Neural cell (in vitro differentiated cells): ENCODE measurements around the gene CEP295NL.

Source experiments
- TF ChIP-seq, protein P1 (sequence below): fragments of 450-650 bp; IDR thresholded peaks from 2 replicates; pipeline ENCODE4 v1.5.1; 2014; ENCODE audit warnings: antibody characterized with exemption, mild to moderate bottlenecking, moderate library complexity; ENCODE audit not compliant: poor library complexity, severe bottlenecking
- TF ChIP-seq, protein P2 (sequence below): IDR thresholded peaks from 2 replicates; pipeline ENCODE4 v1.6.1; 2012; ENCODE audit warnings: borderline replicate concordance

GRCh38 chr17:78879635-78880186, 23.3 kb downstream of the CEP295NL start:
- TF ChIP-seq, protein P1, sequence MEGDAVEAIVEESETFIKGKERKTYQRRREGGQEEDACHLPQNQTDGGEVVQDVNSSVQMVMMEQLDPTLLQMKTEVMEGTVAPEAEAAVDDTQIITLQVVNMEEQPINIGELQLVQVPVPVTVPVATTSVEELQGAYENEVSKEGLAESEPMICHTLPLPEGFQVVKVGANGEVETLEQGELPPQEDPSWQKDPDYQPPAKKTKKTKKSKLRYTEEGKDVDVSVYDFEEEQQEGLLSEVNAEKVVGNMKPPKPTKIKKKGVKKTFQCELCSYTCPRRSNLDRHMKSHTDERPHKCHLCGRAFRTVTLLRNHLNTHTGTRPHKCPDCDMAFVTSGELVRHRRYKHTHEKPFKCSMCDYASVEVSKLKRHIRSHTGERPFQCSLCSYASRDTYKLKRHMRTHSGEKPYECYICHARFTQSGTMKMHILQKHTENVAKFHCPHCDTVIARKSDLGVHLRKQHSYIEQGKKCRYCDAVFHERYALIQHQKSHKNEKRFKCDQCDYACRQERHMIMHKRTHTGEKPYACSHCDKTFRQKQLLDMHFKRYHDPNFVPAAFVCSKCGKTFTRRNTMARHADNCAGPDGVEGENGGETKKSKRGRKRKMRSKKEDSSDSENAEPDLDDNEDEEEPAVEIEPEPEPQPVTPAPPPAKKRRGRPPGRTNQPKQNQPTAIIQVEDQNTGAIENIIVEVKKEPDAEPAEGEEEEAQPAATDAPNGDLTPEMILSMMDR, result no peak
- TF ChIP-seq, protein P2, sequence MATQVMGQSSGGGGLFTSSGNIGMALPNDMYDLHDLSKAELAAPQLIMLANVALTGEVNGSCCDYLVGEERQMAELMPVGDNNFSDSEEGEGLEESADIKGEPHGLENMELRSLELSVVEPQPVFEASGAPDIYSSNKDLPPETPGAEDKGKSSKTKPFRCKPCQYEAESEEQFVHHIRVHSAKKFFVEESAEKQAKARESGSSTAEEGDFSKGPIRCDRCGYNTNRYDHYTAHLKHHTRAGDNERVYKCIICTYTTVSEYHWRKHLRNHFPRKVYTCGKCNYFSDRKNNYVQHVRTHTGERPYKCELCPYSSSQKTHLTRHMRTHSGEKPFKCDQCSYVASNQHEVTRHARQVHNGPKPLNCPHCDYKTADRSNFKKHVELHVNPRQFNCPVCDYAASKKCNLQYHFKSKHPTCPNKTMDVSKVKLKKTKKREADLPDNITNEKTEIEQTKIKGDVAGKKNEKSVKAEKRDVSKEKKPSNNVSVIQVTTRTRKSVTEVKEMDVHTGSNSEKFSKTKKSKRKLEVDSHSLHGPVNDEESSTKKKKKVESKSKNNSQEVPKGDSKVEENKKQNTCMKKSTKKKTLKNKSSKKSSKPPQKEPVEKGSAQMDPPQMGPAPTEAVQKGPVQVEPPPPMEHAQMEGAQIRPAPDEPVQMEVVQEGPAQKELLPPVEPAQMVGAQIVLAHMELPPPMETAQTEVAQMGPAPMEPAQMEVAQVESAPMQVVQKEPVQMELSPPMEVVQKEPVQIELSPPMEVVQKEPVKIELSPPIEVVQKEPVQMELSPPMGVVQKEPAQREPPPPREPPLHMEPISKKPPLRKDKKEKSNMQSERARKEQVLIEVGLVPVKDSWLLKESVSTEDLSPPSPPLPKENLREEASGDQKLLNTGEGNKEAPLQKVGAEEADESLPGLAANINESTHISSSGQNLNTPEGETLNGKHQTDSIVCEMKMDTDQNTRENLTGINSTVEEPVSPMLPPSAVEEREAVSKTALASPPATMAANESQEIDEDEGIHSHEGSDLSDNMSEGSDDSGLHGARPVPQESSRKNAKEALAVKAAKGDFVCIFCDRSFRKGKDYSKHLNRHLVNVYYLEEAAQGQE, result no peak
